Astrocyte (in vitro differentiated cells and primary cell): Measurements from ENCODE around the gene LRRC34.

Experiments
- EZH2 ChIP-seq: IDR thresholded peaks from 2 replicates; pipeline ENCODE4 v1.6.1; 2012; ENCODE audit warnings: mild to moderate bottlenecking, low read length, inconsistent platforms; ENCODE audit not compliant: insufficient read depth
- TF ChIP-seq, protein P1 (sequence below): IDR thresholded peaks from 2 replicates; pipeline ENCODE4 v1.5.1; 2011; ENCODE audit warnings: low read depth, mild to moderate bottlenecking, inconsistent platforms, low read length, moderate library complexity; ENCODE audit not compliant: insufficient read depth

DNA sequence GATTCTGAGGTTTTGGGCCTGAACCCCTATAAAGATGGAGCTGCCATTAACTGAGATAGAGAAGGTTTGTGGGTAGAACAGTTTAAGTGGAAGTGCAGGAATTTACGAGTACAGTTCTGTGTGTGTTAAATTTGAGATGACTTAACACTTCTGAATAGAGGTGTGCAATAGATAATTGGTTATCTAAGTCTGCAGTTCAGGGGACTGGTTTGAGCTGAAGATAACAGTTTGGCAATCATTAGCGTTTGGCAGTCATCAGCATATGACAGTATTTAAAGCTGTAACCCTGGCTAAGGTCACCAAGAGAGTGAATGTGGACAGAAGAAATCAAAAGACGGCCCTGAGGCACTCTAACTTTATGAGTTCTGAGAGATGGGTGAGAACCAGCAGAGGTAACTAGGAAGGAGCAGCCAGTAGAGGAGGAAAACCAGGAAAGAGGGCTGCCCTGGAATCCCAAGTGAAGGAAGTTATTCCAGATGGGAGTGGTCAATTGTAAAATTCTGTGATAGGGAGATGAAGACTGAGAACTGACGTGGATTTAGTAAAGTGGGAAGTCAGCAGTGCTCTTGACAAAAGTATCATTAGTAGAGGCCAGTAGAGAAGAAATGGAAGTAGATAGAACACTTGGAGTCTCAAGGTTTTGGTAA, 31.4 kb downstream of the LRRC34 start:
- TF ChIP-seq, protein P1, sequence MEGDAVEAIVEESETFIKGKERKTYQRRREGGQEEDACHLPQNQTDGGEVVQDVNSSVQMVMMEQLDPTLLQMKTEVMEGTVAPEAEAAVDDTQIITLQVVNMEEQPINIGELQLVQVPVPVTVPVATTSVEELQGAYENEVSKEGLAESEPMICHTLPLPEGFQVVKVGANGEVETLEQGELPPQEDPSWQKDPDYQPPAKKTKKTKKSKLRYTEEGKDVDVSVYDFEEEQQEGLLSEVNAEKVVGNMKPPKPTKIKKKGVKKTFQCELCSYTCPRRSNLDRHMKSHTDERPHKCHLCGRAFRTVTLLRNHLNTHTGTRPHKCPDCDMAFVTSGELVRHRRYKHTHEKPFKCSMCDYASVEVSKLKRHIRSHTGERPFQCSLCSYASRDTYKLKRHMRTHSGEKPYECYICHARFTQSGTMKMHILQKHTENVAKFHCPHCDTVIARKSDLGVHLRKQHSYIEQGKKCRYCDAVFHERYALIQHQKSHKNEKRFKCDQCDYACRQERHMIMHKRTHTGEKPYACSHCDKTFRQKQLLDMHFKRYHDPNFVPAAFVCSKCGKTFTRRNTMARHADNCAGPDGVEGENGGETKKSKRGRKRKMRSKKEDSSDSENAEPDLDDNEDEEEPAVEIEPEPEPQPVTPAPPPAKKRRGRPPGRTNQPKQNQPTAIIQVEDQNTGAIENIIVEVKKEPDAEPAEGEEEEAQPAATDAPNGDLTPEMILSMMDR, result no peak
- no peak for TF ChIP-seq EZH2
